DND-41 (cell line): ENCODE measurements around the gene COPZ1.

Experiments
- ATAC-seq: fragments of 200-7000 bp; cut with Tn5 transposase; 3 replicates; pipeline ENCODE4 v1.9.1; 2021; ENCODE audit warnings: low read depth; ENCODE audit not compliant: insufficient read depth
- DNase-seq: peaks from one replicate; pipeline ENCODE4 v3.0.0-alpha.2; 2020
- H2AFZ ChIP-seq: 2 replicates; pipeline ENCODE4 v1.6.0; 2012; ENCODE audit warnings: low read depth, low read length
- H3K27ac ChIP-seq: 2 replicates; pipeline ENCODE4 v1.5.1; 2012; ENCODE audit warnings: low read length, inconsistent platforms
- H3K27me3 ChIP-seq: fragments of 200-600 bp; sonication (generic); 2 replicates; pipeline ENCODE4 v1.6.0; 2012; ENCODE audit warnings: low read length, mild to moderate bottlenecking, inconsistent platforms; ENCODE audit not compliant: insufficient read depth, poor library complexity
- H3K36me3 ChIP-seq: 2 replicates; pipeline ENCODE4 v1.5.1; 2012; ENCODE audit warnings: low read length, inconsistent platforms; ENCODE audit not compliant: insufficient read depth
- H3K4me1 ChIP-seq: 2 replicates; pipeline ENCODE4 v1.5.1; 2012; ENCODE audit warnings: mild to moderate bottlenecking, low read length; ENCODE audit not compliant: insufficient read depth
- H3K4me2 ChIP-seq: 2 replicates; pipeline ENCODE4 v1.6.0; 2012; ENCODE audit warnings: mild to moderate bottlenecking, moderate library complexity, low read length, inconsistent platforms; ENCODE audit not compliant: insufficient read depth
- H3K4me3 ChIP-seq, 2 experiments: fragments of 200-600 bp in 1 of 2; shearing (Covaris generic) in 1 of 2; 2 replicates each; pipeline ENCODE4 v1.5.1; 2012 to 2016; ENCODE audit warnings: inconsistent platforms in 2 of 2, low read length in 2 of 2, mild to moderate bottlenecking in 2 of 2, low read depth in 1 of 2, moderate library complexity in 1 of 2
- H3K79me2 ChIP-seq: 2 replicates; pipeline ENCODE4 v1.6.0; 2012; ENCODE audit warnings: low read length, inconsistent platforms; ENCODE audit not compliant: insufficient read depth
- H3K9ac ChIP-seq: 2 replicates; pipeline ENCODE4 v1.6.0; 2012; ENCODE audit warnings: low read depth, mild to moderate bottlenecking, inconsistent platforms, low read length, moderate library complexity
- H3K9me3 ChIP-seq: 2 replicates; pipeline ENCODE4 v1.5.1; 2012; ENCODE audit warnings: low read length, moderate library complexity, mild to moderate bottlenecking, inconsistent platforms; ENCODE audit not compliant: insufficient read depth, severe bottlenecking
- H4K20me1 ChIP-seq: 2 replicates; pipeline ENCODE4 v1.6.0; 2012; ENCODE audit warnings: low read length; ENCODE audit not compliant: insufficient read depth
- CTCF ChIP-seq: IDR thresholded peaks from 2 replicates; pipeline ENCODE4 v1.5.1; 2012; ENCODE audit warnings: borderline replicate concordance, low read length, moderate library complexity, mild to moderate bottlenecking; ENCODE audit not compliant: poor library complexity, severe bottlenecking; ENCODE audit errors: extremely low read depth
- EZH2 ChIP-seq: IDR thresholded peaks from 3 replicates; pipeline ENCODE4 v1.6.1; 2012; ENCODE audit warnings: borderline replicate concordance, low read depth, mild to moderate bottlenecking, moderate library complexity, low read length, inconsistent platforms; ENCODE audit not compliant: severe bottlenecking

COPZ1 gene

GRCh38 chr12:54360717-54361456 is 36.0 kb downstream of the COPZ1 start:
- Histone ChIP-seq H3K36me3 (no peaks in the 10 kb centered on the region), H3K4me1 (peaks cover 31% of the 10 kb centered on the region), H3K27ac (no peak overlapping the region), H3K9ac (no peak overlapping the region), H3K9me3 (no peaks in the 10 kb centered on the region), H2AFZ (0 out of 2 replicates have a peak overlapping the region, but pooled peaks have one; percentile 27), H3K4me2 (no peak overlapping the region), H3K27me3 (no peaks in the 10 kb centered on the region), H3K4me3 (no peak overlapping the region), H3K79me2 (no peaks in the 10 kb centered on the region), H4K20me1 (no peaks in the 10 kb centered on the region)
- ATAC-seq (no peak), DNase-seq (peak; percentile 66)
- TF ChIP-seq EZH2: no peak
- TF ChIP-seq CTCF: peak; percentile 85

- Histone ChIP-seq H3K4me3 (no peak overlapping the region), H3K27me3 (no peaks in the 10 kb centered on the region), H3K4me2 (no peak overlapping the region), H3K27ac (no peak overlapping the region), H4K20me1 (no peaks in the 10 kb centered on the region), H2AFZ (no peak overlapping the region), H3K9me3 (no peaks in the 10 kb centered on the region), H3K79me2 (no peaks in the 10 kb centered on the region), H3K36me3 (no peaks in the 10 kb centered on the region), H3K4me1 (peaks cover 19% of the 10 kb centered on the region), H3K9ac (no peak overlapping the region)
- DNase-seq (no peak), ATAC-seq (no peak)
- TF ChIP-seq EZH2: no peak
- TF ChIP-seq CTCF: no peak
These were observed 38.1 kb downstream of the COPZ1 start for GRCh38 chr12:54363047-54363446.

GRCh38 chr12:54363618-54364017 is 38.7 kb downstream of the COPZ1 start:
- Histone ChIP-seq H3K79me2 (no peaks in the 10 kb centered on the region), H3K4me3 (no peak overlapping the region), H3K9ac (no peak overlapping the region), H3K9me3 (no peaks in the 10 kb centered on the region), H2AFZ (no peak overlapping the region), H4K20me1 (no peaks in the 10 kb centered on the region), H3K27ac (no peak overlapping the region), H3K27me3 (no peaks in the 10 kb centered on the region), H3K4me1 (peaks cover 19% of the 10 kb centered on the region), H3K4me2 (no peak overlapping the region), H3K36me3 (no peaks in the 10 kb centered on the region)
- DNase-seq (no peak), ATAC-seq (no peak)
- TF ChIP-seq EZH2: no peak
- TF ChIP-seq CTCF: no peak

- Histone ChIP-seq H3K36me3 (no peaks in the 10 kb centered on the region), H3K4me2 (no peak within 1 kb of the TSS), H3K4me3 (no peak within 1 kb of the TSS), H2AFZ (no peak within 1 kb of the TSS), H3K27ac (no peak within 1 kb of the TSS), H3K9me3 (no peaks in the 10 kb centered on the region), H3K4me1 (peaks cover 20% of the 10 kb centered on the region), H4K20me1 (no peaks in the 10 kb centered on the region), H3K9ac (no peak within 1 kb of the TSS), H3K27me3 (no peaks in the 10 kb centered on the region), H3K79me2 (no peaks in the 10 kb centered on the region)
- no peak for ATAC-seq
- TF ChIP-seq EZH2 (no peak), CTCF (no peak)
- DNase-seq: no peak
These were observed 39.5 kb downstream of the COPZ1 start, which contains the start of gene GPR84 for GRCh38 chr12:54364413-54364812. Gene GPR84 (minus strand): TSS chr12:54364486. CDS start chr12:54363851, 635 bp downstream.
